Right lobe of liver (tissue), 6 donors: Measurements from ENCODE around the gene PCTP. TPM values are rescaled to one million over a fixed set of nuclear protein-coding genes. Genes with fewer than 3 reads are reported as not detected.

Experiments
- ATAC-seq, 4 donors: fragments of 200-7000 bp; cut with Tn5 transposase; one replicate each; pipeline ENCODE4 v1.9.1; 2020; ENCODE audit warnings: mild to moderate bottlenecking in 4 of 4, moderate library complexity in 4 of 4
- DNase-seq, 3 donors: peaks; one replicate each; pipeline ENCODE4 v3.0.0-alpha.2; 2020
- H3K27ac ChIP-seq, 3 donors: fragments of 200-600 bp; one replicate each; pipeline ENCODE4 v1.8.0; 2022
- H3K27me3 ChIP-seq, 2 donors: fragments of 200-600 bp; one replicate each; pipeline ENCODE4 v1.8.0; 2022
- H3K36me3 ChIP-seq, 4 donors: fragments of 200-600 bp; sonication (generic) in 1 of 4; one replicate each; pipeline versions ENCODE4 v1.5.1 to v1.8.0; 2017 to 2022; ENCODE audit warnings: control low read depth in 1 of 4
- H3K4me1 ChIP-seq, 4 donors: fragments of 200-600 bp; sonication (generic) in 1 of 4; one replicate each; pipeline versions ENCODE4 v1.5.1 to v1.8.0; 2017 to 2022; ENCODE audit warnings: control low read depth in 1 of 4
- H3K4me3 ChIP-seq, 3 donors: fragments of 200-600 bp; one replicate each; pipeline ENCODE4 v1.8.0; 2022
- H3K9me3 ChIP-seq, 4 donors: fragments of 200-600 bp; sonication (generic) in 1 of 4; one replicate each; pipeline versions ENCODE4 v1.5.1 to v1.8.0; 2017 to 2022; ENCODE audit warnings: control low read depth in 1 of 4
- POLR2A ChIP-seq: fragments of 450-650 bp; IDR thresholded peaks from one replicate; pipeline ENCODE4 v1.6.1; 2017; ENCODE audit warnings: antibody characterized with exemption, mild to moderate bottlenecking
- WGBS: methylation state at CpG from one replicate; pipeline ENCODE4 v1.1.6; 2018; ENCODE audit warnings: low coverage, low lambda C conversion rate; ENCODE audit not compliant: insufficient coverage; ENCODE audit errors: missing lambda C conversion rate; 5-methylcytosine and 5-hydroxymethylcytosine counted together
- intact Hi-C, 2 donors: fragments of 100-400 bp; cut with DNase I; formaldehyde crosslinking; loops; one replicate each; pipeline versions ENCODE4 v1.11.2 to v1.14.1; 2022
- total RNA-seq, 6 experiments: library from RNA; depleted of rRNA in 2 of 6; stranded (reverse); fragments of >200 nt in 2 of 6; fragmentation: NEBNext Ultra II Directional in 3 of 6; extraction: Animal tissue kit (Norgen Biotek cat#: 25700) in 3 of 6; gene quantifications; one replicate each; pipeline versions ENCODE4 v1.1.0 to v1.2.4, GENCODE V29; 2016 to 2023
- TF ChIP-seq, protein P1 (sequence below), 4 donors: fragments of 200-600 bp in 3 of 4; fragments of 450-650 bp in 1 of 4; IDR thresholded peaks; one replicate each; pipeline versions ENCODE4 v1.5.1 to v1.8.0; 2016 to 2022; ENCODE audit warnings: antibody characterized with exemption in 4 of 4, mild to moderate bottlenecking in 2 of 4
- donor health status: DM: no; HTN: yes; CAD: no.
- donor health status: DM: no; HTN: no; CAD: no.
- donor health status: DM: no; HTN: no; CAD: no.
- donor health status: DM: no; HTN: yes; CAD: no.
- donor health status: DM: no; HTN: yes; CAD: no.

Gene PCTP
- total RNA-seq, 6 experiments from 2014 or later = 27.4 to 82.6 (median 68.1) TPM

DNA sequence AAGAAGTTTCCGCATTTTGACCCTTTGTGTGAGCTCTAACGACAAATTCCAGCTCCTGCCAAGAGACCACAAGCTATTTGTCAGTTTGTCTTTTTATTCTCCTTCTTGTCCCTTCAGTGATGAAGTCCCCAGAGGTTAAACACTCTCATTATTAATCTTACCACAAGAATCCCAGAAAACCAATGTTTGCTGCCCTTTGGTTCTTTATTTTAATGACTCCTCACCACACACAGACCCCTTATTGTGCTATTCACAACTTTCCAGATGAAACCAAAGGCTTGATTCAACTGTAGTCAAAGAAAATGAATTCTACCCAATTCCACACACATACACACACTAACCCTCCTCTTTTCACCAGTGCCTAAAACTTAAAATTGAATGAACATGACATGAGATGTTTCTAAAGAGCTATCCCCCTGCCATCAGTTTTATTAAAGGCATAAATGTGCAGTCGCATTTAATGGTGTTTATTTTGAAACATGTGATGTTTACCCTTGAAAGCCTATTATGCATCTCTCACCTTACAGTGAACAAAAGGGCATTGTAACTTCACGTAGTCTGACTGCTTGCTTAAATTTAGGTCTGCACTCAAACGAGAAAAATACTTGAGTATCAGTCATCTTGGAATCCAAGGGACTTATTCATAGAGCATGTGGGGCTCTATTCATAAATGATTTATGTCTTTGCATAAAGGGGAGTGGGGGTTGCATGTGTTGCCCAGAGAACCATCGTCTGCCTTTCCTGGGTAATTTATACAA is 44.1 kb downstream of the PCTP start:
- H3K27me3 ChIP-seq = no peaks in the 10 kb centered on the region
- H3K9me3 ChIP-seq = no peaks in the 10 kb centered on the region
- no peaks in the 10 kb centered on the region for H3K4me1 ChIP-seq
- no peak overlapping the region for H3K4me3 ChIP-seq
- no peak overlapping the region for H3K27ac ChIP-seq
- intact Hi-C loops = no loop called here
- ATAC-seq (no peak), DNase-seq (no peak)
- 61% methylated on average over 6 of the region's 6 CpGs for WGBS
- TF ChIP-seq POLR2A = no peak
- TF ChIP-seq, protein P1, sequence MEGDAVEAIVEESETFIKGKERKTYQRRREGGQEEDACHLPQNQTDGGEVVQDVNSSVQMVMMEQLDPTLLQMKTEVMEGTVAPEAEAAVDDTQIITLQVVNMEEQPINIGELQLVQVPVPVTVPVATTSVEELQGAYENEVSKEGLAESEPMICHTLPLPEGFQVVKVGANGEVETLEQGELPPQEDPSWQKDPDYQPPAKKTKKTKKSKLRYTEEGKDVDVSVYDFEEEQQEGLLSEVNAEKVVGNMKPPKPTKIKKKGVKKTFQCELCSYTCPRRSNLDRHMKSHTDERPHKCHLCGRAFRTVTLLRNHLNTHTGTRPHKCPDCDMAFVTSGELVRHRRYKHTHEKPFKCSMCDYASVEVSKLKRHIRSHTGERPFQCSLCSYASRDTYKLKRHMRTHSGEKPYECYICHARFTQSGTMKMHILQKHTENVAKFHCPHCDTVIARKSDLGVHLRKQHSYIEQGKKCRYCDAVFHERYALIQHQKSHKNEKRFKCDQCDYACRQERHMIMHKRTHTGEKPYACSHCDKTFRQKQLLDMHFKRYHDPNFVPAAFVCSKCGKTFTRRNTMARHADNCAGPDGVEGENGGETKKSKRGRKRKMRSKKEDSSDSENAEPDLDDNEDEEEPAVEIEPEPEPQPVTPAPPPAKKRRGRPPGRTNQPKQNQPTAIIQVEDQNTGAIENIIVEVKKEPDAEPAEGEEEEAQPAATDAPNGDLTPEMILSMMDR (IDR thresholded peaks at IDR 0.05) = no peak
- H3K36me3 ChIP-seq = no peaks in the 10 kb centered on the region

DNA sequence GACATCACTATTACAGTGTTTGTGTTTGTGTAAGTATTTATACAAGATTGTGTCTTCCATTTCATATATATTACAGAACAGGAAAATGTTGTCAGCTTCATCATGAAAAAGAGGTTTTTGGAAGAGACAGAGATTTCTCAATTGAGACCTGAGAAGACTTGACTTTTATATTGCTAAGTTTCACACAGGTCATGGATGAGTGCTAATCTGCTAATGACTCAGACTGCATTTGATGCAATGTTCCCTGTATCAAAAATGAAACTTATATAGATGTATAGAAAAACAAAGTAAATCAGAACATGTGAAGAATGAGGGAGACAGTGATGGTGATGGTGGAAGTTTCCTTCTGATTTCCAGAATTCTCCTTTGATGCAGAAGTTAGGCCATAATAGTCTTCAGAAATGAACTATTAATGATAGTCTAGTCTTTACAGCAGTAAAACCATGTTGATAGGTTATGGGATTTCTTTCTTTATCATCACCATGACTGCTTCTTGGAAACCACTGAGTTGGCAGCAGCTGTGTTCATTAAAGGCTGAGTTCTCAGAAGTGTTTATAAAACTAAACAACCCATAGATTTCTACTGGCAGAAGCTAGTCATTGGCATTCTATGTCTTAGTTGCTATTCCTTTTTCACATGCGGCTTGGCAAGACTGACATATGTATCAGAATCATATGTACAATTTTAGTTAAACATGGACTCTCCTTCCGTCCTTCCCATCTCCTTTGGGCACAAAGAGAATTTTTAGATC is 56.1 kb downstream of the PCTP start:
- Histone ChIP-seq H3K36me3 (no peaks in the 10 kb centered on the region), H3K4me3 (no peak overlapping the region), H3K27me3 (no peaks in the 10 kb centered on the region), H3K9me3 (no peaks in the 10 kb centered on the region), H3K27ac (no peak overlapping the region), H3K4me1 (peaks cover 0 to 4% (median 0%) of the 10 kb centered on the region in 4 donors)
- intact Hi-C loops = no loop called here
- WGBS = 76% methylated on average over 2 of the region's 2 CpGs
- DNase-seq (no peak), ATAC-seq (no peak)
- no peak for TF ChIP-seq POLR2A
- TF ChIP-seq, protein P1 (IDR thresholded peaks at IDR 0.05) = no peak

DNA sequence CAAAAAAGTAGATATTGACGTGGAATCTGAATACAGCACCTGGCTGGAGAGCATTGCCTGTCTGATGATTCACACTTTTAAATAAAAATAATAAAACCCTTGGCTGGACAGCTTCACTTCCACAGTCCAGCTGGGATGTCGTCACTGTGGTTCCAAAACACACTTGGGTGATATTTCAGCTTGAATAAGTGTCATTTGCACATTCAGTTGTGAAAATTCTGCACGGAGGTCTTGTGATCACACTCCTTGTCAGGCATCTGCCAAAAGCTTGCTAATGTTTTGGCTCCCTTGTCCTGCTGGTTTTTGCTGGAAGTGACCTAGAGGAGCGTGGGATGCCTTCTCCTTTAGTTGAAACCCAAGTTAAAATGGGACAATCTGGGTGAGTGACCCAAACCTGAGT is 60.7 kb downstream of the PCTP start:
- Histone ChIP-seq H3K9me3 (no peaks in the 10 kb centered on the region), H3K36me3 (no peaks in the 10 kb centered on the region), H3K4me1 (peaks cover 0 to 4% (median 0%) of the 10 kb centered on the region in 4 donors), H3K27ac (no peak overlapping the region), H3K4me3 (no peak overlapping the region), H3K27me3 (no peaks in the 10 kb centered on the region)
- TF ChIP-seq POLR2A = no peak
- TF ChIP-seq, protein P1 (IDR thresholded peaks at IDR 0.05) = no peak
- intact Hi-C loops = no loop called here
- no peak for ATAC-seq
- no peak for DNase-seq
- 86% methylated on average over 3 of the region's 4 CpGs for WGBS

DNA sequence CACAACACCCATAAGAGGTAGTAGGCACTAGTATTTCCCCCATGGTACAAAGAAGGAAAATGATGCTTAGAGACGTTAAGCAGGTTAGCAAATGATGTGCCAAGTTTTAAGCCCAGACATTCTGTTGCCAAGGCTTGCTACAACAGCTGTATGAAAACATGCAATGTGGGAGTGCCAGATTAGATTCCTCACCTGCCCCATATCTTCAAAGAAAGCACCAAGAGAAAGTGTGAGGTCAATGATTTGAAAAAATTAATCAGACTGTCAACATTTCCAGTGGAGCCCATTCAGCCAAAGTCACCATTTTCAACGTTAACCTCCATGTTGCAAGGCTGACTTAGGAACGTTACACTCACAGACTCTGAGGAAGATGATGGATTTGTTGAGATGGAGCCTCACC is 61.5 kb downstream of the PCTP start:
- no peak overlapping the region for H3K27ac ChIP-seq
- 100% methylated on average over 2 of the region's 3 CpGs for WGBS

More for the DNA sequence above, 61.5 kb downstream of the PCTP start:
- Histone ChIP-seq H3K36me3 (no peaks in the 10 kb centered on the region), H3K4me1 (peaks cover 0 to under 1% (median 0%) of the 10 kb centered on the region in 4 donors), H3K9me3 (no peaks in the 10 kb centered on the region), H3K27me3 (no peaks in the 10 kb centered on the region), H3K4me3 (no peak overlapping the region)
- ATAC-seq = no peak
- no peak for DNase-seq
- intact Hi-C loops = no loop called here
- TF ChIP-seq POLR2A = no peak
- TF ChIP-seq, protein P1 (IDR thresholded peaks at IDR 0.05) = no peak
